ENCODE results near the gene FARP1.
"Not testable (repeated sequence)": the region's sequence is repeated elsewhere in the genome, so short reads cannot be mapped to it uniquely, and the experiment has no call there.

The FARP1 gene

GRCh38 chr13:98352226-98352625 lies 209.3 kb downstream of the FARP1 start:
- no peak for DNase-seq

GRCh38 chr13:98353750-98354149 lies 210.9 kb downstream of the FARP1 start:
- DNase-seq: no peak

GRCh38 chr13:98358937-98359336 lies 216.0 kb downstream of the FARP1 start:
- DNase-seq: no peak

DNA sequence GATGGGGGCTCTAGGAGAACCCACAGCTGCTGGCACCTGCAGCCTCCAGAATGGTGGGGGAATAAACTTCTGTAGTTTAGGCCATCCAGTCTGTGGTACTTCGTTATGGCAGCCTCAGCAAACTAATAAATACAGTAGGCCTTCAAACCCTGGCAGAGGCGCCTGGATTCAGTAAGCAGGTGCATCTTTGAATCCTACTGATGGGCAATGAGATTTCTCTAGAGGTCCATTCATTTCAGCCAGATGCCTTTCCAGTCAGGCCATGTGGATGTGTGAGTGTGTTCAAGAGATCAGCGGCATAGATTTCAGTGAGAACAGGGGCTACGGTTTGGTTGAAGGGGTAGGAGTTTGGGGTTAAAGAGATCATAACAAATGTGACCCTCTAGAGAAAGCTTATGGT lies 217.7 kb downstream of the FARP1 start:
- DNase-seq: no peak

DNA sequence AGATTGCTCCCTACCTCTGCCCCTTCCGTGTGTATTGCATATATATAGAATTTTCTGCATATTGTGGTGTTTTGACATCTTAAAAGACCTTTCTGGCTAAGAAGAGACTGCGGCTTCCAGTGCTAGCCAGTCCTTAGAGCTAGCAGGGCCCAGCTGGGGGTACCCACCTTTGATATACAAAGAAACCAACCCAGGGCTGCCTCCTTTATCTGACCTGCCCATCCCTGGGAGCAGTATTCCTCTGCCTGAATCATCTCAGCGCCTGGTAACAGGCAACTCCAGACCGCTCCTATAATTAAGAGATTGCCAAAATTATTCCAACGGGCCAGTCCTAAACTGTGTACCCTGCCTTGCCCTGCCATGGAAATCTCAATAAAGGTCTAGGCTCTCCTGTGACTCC lies 220.4 kb downstream of the FARP1 start:
- DNase-seq: no peak

DNA sequence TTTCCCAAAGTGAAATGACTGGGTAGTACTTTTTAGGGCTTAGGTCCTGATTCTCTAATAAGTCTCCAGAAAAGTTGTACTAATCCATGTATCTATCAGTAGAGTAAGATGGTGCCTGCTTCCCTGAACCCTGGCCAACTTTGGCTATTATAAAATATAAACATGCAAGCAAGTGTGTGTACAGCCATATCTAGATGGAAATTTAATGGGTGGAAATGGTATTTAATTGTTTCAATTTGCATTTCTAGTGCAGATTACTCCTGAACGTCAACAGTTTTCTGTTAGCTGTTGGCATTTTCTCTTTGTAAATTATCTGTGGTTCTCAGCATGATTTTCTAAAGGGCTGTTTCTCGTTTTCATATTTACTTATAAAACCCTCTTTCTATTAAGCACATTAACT lies 221.3 kb downstream of the FARP1 start:
- DNase-seq: no peak

GRCh38 chr13:98364647-98365046 lies 221.8 kb downstream of the FARP1 start:
- DNase-seq: no peak

GRCh38 chr13:98365302-98365701 lies 222.4 kb downstream of the FARP1 start:
- DNase-seq: no peak

GRCh38 chr13:98366010-98366409 lies 223.1 kb downstream of the FARP1 start:
- no peak for DNase-seq

- no peak for DNase-seq
These were observed 223.5 kb downstream of the FARP1 start for GRCh38 chr13:98366443-98366842.

- no peak for DNase-seq
These were observed 224.1 kb downstream of the FARP1 start for GRCh38 chr13:98366959-98367358.

GRCh38 chr13:98368019-98368418 lies 225.1 kb downstream of the FARP1 start:
- no peak for DNase-seq

DNA sequence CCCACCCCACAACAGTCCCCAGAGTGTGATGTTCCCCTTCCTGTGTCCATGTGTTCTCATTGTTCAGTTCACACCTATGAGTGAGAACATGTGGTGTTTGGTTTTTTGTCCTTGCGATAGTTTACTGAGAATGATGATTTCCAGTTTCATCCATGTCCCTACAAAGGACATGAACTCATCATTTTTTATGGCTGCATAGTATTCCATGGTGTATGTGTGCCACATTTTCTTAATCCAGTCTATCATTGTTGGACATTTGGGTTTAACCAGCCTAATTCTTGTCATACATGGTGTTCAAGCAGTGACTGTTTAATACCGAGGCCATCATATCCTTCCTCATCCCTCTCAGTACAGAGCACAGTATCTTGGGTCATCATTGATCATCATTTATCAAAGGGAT lies 226.6 kb downstream of the FARP1 start:
- DNase-seq: not testable (repeated sequence)

GRCh38 chr13:98370261-98370660 lies 227.4 kb downstream of the FARP1 start:
- no peak for DNase-seq

- DNase-seq: no peak
These were observed 228.1 kb downstream of the FARP1 start for GRCh38 chr13:98370806-98371515.

- DNase-seq: no peak
These were observed 228.7 kb downstream of the FARP1 start for GRCh38 chr13:98371516-98372023.

DNA sequence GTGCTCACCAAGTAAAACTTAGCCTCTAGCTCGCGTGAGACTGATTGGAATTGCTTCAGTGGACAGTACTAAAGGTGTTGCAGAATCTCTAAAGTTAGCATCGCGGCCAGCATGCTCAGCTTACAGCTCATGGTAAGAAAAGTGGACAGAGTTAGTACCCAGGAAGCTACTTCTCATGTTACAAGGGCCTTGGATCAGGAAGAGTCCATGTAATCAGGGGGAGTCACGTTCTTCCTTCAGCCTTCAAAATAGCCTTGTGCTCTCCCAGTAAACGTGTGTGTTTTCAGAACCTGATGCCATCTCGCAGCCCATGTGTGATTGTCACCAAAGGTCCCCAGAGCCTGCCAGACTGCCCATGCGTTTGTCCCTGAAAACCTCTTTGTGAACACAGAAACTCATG lies 230.0 kb downstream of the FARP1 start:
- DNase-seq: no peak

DNA sequence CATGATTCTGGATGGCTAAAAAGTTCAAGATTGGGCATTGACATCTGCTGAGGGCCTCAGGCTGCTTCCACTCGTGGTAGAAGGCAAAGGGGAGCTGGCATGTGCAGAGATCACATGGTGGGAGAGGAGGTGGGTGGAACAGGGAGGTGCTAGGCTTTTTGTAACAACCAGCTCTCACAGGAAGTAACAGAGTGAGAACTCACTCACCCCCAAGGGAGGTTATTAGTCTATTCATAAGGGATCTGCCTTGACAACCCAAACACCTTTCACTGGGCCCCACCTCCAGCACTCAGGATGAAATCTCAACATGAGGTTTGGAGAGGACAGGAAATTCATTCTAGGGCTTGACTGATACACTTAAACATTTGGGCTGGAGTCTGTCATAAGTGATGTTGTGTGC lies 231.9 kb downstream of the FARP1 start:
- no peak for DNase-seq

DNA sequence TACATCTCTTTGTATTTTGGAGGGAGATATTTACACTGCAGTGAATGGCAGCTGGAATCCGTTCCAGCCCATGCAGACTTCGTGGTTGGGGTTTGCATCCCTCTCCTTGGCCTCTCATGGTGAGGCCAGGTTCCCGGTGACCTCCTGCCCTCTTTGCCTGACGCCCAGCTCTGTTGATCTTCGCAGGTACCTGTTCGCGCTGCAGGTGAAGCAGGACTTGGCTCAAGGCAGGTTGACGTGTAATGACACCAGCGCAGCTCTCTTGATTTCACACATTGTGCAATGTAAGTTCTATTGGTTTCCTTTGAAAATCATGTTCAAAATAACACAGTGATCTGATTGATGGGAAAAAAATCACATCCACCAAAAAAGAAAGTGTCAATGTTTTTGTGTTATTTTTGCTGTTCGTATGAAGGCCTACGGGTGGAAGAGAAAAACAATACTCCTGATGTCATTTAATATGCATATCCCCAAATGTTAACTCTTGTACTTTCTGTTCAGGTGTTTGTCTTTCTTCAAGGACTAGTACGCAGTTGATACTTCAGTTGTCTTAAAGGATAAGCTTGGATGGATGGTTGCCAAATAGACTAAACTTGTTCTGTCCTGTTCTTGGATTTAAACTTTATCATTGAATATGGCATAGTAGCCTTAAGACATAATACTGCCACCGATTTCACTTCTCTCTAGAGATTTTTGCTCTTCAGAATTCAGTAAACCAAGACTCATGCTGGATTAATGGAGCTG lies 234.9 kb downstream of the FARP1 start:
- DNase-seq: no peak

DNA sequence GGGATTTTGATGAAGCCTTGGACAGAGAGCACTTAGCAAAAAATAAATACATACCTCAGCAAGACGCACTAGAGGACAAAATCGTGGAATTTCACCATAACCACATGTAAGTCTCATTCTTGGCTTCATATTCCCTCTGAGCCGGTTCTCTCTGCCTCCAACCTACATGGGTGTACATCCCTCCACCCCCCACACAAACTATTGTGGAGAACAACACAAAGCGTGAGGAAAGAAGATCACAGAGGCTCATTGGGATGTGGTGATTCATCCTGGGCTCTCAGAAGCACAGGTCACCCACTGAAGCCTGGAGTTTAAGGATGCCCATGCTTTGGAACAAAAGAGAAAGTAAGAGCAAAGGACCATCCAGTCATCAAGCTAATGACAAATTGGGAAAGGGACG lies 241.8 kb downstream of the FARP1 start:
- no peak for DNase-seq

- DNase-seq: no peak
These were observed 242.7 kb downstream of the FARP1 start for GRCh38 chr13:98385606-98386005.

GRCh38 chr13:98386637-98387036 lies 243.7 kb downstream of the FARP1 start:
- DNase-seq: no peak

DNA sequence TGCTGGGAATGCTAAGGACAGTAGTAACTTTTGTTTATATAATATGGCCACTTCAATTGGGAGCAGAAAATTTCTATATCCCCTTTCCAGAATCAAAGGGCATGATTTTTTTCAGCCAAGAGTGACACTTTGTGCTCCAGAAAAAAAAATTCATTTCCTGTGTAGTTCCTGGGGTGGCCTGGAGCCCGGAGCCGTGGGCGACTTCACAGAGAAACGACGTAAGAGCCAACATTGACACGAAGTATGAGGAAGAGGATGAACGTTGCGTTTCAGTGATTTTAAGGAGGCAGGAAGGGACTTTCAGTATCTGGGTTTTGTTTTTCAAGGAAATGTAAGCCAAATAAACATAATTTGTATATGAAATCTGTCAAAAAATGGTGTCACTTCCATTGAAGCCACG lies 246.4 kb downstream of the FARP1 start:
- no peak for DNase-seq

Data from anterior cingulate cortex (tissue), 58 donors.